ENCODE measurements around the gene KDM4B.

GRCh38 chr19:5128251-5128935 lies 159.5 kb downstream of the KDM4B start:
- TF ChIP-seq, protein P1, sequence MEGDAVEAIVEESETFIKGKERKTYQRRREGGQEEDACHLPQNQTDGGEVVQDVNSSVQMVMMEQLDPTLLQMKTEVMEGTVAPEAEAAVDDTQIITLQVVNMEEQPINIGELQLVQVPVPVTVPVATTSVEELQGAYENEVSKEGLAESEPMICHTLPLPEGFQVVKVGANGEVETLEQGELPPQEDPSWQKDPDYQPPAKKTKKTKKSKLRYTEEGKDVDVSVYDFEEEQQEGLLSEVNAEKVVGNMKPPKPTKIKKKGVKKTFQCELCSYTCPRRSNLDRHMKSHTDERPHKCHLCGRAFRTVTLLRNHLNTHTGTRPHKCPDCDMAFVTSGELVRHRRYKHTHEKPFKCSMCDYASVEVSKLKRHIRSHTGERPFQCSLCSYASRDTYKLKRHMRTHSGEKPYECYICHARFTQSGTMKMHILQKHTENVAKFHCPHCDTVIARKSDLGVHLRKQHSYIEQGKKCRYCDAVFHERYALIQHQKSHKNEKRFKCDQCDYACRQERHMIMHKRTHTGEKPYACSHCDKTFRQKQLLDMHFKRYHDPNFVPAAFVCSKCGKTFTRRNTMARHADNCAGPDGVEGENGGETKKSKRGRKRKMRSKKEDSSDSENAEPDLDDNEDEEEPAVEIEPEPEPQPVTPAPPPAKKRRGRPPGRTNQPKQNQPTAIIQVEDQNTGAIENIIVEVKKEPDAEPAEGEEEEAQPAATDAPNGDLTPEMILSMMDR (IDR thresholded peaks at IDR 0.05): no peak
- TF ChIP-seq POLR2AphosphoS5 (IDR thresholded peaks at IDR 0.05): peak in 1 of 4 donors; percentile 5
